HCT116 (cell line): ENCODE data around the gene GRIK4.

Source experiments
- CEBPB ChIP-seq: IDR thresholded peaks from 2 replicates; pipeline ENCODE4 v1.6.1; 2012; ENCODE audit warnings: low read depth
- CTCF ChIP-seq, 3 experiments: fragments of 200-600 bp in 1 of 3; sonication (generic) in 1 of 3; IDR thresholded peaks in 2 of 3; conservative IDR thresholded peaks in 1 of 3; 2 replicates each; pipeline ENCODE4 v1.5.1; 2012 to 2017; ENCODE audit warnings: low read depth in 2 of 3, low read length in 2 of 3, antibody characterized with exemption in 1 of 3, borderline replicate concordance in 1 of 3, control low read depth in 1 of 3, mild to moderate bottlenecking in 1 of 3, mixed read lengths in 1 of 3, mixed run types in 1 of 3, moderate library complexity in 1 of 3; ENCODE audit not compliant: insufficient read depth in 1 of 3
- ELF1 ChIP-seq: IDR thresholded peaks from 2 replicates; pipeline ENCODE4 v1.6.1; 2012; ENCODE audit warnings: low read depth, borderline replicate concordance
- EZH2 ChIP-seq: fragments of 200-600 bp; sonication (generic); IDR thresholded peaks from 2 replicates; pipeline ENCODE4 v1.6.1; 2017; ENCODE audit warnings: antibody characterized with exemption, mixed run types
- EZH2phosphoT487 ChIP-seq: fragments of 200-600 bp; IDR thresholded peaks from 2 replicates; pipeline ENCODE4 v1.6.1; 2018; ENCODE audit warnings: antibody characterized with exemption, borderline replicate concordance
- JUND ChIP-seq: IDR thresholded peaks from 2 replicates; pipeline ENCODE4 v1.6.1; 2012
- MAX ChIP-seq: IDR thresholded peaks from 2 replicates; pipeline ENCODE4 v1.6.1; 2012
- POLR2A ChIP-seq: IDR thresholded peaks from 2 replicates; pipeline ENCODE4 v1.7.0; 2011; ENCODE audit warnings: borderline replicate concordance; ENCODE audit not compliant: insufficient read depth, insufficient read length; ENCODE audit errors: extremely low read depth
- POLR2AphosphoS5 ChIP-seq: IDR thresholded peaks from 2 replicates; pipeline ENCODE4 v1.6.1; 2011; ENCODE audit warnings: mild to moderate bottlenecking, low read depth, low read length, moderate library complexity
- RAD21 ChIP-seq: IDR thresholded peaks from 2 replicates; pipeline ENCODE4 v1.6.1; 2012; ENCODE audit warnings: low read depth, mild to moderate bottlenecking
- SP1 ChIP-seq: IDR thresholded peaks from 2 replicates; pipeline ENCODE4 v1.6.1; 2012; ENCODE audit warnings: low read depth
- TCF7L2 ChIP-seq: IDR thresholded peaks from 2 replicates; pipeline ENCODE4 v1.7.0; 2011; ENCODE audit warnings: borderline replicate concordance, inconsistent platforms; ENCODE audit not compliant: insufficient read depth, insufficient read length; ENCODE audit errors: extremely low read depth
- ZBTB33 ChIP-seq: IDR thresholded peaks from 2 replicates; pipeline ENCODE4 v1.6.1; 2011; ENCODE audit warnings: mild to moderate bottlenecking, low read length, moderate library complexity; ENCODE audit not compliant: insufficient replicate concordance; ENCODE audit errors: extremely low read depth

GRCh38 chr11:120900643-120901042 lies 389.1 kb downstream of the GRIK4 start:
- TF ChIP-seq CEBPB, result no peak
- no peak for TF ChIP-seq EZH2phosphoT487
- TF ChIP-seq EZH2, result no peak
- TF ChIP-seq CTCF (IDR thresholded peaks at IDR 0.05 in 2 of 3, conservative IDR thresholded peaks at IDR 0.05 in 1 of 3; ENCODE audit: borderline replicate concordance in 1 of 3, insufficient read depth in 1 of 3, low read depth in 2 of 3, low read length in 2 of 3), result no peak
- TF ChIP-seq RAD21, result no peak
- no peak for TF ChIP-seq POLR2AphosphoS5
- TF ChIP-seq JUND, result no peak
- TF ChIP-seq POLR2A, result no peak
- no peak for TF ChIP-seq SP1
- TF ChIP-seq ELF1, result no peak
- no peak for TF ChIP-seq TCF7L2
- no peak for TF ChIP-seq MAX
- TF ChIP-seq ZBTB33, result no peak
